D721Med (cell line): ENCODE measurements around the gene RAB43.

Experiments
- DNase-seq: peaks from one replicate; pipeline ENCODE4 v3.0.0; 2011; ENCODE audit warnings: low spot score; ENCODE audit not compliant: insufficient read length
- FAIRE-seq: peaks from 2 replicates; lab custom pipeline; 2011; peaks lifted over from hg19 to GRCh38; lab: Jason Lieb, UNC
- TF ChIP-seq, protein P1 (sequence below): IDR thresholded peaks from 2 replicates; pipeline ENCODE4 v1.5.1; 2012; ENCODE audit warnings: mild to moderate bottlenecking, control low read depth; ENCODE audit not compliant: insufficient read depth; ENCODE audit errors: missing control alignments

The RAB43 gene

DNA sequence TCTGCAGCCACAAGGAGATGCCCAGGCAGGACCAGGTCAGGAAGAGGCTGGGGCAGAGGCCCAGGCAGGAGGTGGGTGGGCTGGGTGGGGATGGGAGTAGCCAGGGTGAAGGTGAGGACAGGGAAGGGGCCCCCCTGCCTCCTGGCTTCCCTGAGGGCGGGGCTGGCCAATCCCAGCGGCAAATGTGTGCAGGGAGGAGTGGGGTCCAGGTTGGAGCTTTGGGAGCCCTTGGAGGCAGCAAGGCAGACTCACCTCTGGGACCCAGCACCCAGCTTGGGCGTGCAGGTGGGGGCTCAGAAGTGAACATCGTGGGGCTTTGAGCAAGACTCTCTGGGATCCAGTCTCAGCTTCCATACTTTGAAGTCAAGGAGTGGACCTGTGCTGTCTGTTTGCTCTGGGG lies 35.8 kb downstream of the RAB43 start:
- DNase-seq, result no peak
- TF ChIP-seq, protein P1, sequence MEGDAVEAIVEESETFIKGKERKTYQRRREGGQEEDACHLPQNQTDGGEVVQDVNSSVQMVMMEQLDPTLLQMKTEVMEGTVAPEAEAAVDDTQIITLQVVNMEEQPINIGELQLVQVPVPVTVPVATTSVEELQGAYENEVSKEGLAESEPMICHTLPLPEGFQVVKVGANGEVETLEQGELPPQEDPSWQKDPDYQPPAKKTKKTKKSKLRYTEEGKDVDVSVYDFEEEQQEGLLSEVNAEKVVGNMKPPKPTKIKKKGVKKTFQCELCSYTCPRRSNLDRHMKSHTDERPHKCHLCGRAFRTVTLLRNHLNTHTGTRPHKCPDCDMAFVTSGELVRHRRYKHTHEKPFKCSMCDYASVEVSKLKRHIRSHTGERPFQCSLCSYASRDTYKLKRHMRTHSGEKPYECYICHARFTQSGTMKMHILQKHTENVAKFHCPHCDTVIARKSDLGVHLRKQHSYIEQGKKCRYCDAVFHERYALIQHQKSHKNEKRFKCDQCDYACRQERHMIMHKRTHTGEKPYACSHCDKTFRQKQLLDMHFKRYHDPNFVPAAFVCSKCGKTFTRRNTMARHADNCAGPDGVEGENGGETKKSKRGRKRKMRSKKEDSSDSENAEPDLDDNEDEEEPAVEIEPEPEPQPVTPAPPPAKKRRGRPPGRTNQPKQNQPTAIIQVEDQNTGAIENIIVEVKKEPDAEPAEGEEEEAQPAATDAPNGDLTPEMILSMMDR, result no peak
- no peak for FAIRE-seq

DNA sequence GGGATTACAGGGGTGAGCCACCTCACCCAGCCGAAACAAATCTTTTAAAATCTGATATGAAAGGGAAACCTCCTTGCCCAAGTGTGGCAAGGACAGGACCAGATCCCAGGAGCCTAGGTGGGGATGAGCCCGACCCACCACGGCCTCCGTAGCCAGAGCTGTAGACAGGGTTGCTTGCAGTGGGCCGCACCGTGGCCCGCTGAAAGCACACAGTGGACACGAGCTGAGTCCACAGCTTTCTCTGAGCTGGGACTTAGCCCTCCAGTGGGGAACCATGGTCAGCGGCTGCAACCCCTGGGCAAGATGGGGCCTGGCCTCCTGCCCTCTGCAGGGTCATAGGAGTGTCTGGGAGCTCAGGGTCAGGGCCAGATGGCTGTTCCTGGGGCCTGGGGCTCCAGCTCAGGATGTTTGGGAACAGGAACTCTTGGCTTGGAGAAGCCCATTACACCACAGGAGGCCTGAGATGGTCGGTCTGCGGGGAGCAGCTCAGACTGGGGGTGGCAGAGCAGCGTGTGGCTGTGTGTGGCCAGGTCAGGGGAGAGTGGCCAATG lies 36.4 kb downstream of the RAB43 start:
- FAIRE-seq (no peak), DNase-seq (no peak)
- TF ChIP-seq, protein P1, result no peak

DNA sequence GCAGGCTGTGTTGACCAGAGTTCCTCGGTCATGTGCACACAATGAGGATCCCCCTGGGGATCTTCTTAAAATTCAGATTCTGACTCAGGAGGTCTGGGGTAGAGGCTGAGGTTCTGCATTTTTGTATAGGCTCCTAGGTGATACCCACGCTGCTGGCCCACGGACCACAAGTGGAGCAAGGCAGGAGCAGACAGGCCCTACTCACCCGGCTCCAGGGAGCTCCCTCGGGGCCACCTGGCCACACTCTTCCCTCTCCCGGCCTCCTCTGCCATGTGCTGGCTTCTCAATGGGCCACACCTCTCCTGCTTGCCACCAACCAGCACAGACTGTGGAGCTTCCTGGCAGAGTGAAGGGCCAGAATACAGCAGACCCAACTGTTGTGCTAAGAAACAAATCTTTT lies 37.1 kb downstream of the RAB43 start:
- TF ChIP-seq, protein P1, result no peak
- no peak for FAIRE-seq
- DNase-seq, result no peak

DNA sequence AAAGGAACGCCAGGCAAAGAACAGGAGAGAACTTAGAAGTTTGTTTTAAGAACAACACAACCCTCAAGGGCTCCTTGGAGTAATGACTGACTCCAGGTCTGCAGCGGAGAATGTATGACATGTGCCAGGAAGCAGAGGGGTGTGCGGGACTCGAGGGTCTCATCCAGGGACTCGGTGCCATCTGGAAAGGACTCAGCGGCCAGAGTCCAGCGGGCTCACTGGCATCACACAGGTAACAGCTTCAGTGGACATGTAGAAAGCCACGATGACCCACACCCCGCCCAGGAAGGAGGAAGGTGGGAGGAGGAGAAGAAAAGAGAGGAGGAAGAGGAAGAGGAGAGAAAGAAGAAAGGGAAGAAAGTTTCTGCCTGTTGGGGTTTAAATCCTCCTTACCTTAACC lies 39.6 kb downstream of the RAB43 start:
- DNase-seq (no peak), FAIRE-seq (no peak)
- TF ChIP-seq, protein P1, result no peak

DNA sequence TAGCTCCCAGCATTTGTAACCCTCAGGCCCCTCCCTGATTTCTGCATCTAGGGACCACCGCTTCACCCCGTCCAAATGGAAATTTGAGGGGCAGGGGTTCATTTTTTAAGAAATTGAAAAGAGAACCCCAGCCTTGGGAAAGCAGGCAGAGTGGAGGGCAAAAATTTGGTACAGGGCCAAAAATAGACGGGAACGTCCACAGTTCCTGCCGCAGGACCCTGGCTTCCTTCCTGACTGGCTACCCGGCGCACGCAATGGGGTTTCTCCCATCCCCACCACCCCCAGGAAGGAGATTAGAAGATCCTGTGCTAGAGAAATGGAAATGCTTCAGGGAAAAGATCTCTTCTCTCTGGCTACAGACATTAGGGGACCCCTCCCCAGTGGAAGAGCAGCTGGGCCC lies 40.1 kb downstream of the RAB43 start:
- TF ChIP-seq, protein P1, result no peak
- DNase-seq, result no peak
- FAIRE-seq, result no peak

DNA sequence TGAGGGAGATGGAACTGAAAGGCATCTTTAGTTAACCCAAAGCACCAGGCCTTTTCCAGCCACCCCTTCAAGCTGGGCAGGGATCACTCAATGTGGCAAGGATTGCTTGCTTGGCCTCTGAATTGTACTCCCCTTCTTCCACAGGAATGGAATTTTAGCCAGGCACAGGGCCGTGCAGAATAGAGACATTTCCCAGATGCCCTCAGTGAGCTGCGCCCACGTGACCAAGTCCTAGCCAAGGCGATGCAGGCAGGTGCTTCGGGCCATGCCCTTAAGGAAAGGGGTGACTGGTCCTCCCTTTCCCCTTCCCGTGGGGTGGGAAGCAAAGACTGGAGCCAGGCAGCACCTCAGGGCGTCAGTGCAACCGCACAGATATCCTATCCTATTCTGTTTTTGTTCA lies 43.1 kb downstream of the RAB43 start:
- no peak for DNase-seq
- FAIRE-seq, result no peak
- TF ChIP-seq, protein P1, result no peak

DNA sequence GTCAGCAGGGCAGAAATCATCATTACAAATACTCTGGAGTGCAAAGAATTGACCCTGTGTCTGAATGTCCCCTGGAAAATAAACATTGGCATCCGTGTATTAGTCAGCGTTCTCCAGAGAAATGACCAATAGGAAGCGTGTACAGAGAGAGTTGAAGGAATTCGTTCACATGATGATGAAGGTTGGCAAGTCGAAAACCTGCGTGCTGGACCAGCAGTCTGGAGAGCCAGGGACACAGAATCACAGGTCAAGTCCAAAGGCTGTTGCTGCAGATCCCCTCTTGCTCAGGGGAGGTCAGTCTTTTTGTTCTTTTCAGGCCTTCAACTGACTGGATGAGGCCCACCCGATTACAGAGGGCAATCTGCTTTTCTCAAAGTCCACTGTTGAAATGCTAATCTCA lies 44.4 kb downstream of the RAB43 start:
- no peak for FAIRE-seq
- DNase-seq, result no peak
- TF ChIP-seq, protein P1, result no peak
